Activated T-cell treated with anti-CD3 and anti-CD28 coated beads, Interleukin-2, amount 50 U/mL, for 48 hours (primary cell): ENCODE data around the gene CD52.

ENCODE experiments used
- DNase-seq, 2 experiments: peaks; one replicate each; pipeline ENCODE4 v3.0.0-alpha.2; 2020

CD52 gene

DNA sequence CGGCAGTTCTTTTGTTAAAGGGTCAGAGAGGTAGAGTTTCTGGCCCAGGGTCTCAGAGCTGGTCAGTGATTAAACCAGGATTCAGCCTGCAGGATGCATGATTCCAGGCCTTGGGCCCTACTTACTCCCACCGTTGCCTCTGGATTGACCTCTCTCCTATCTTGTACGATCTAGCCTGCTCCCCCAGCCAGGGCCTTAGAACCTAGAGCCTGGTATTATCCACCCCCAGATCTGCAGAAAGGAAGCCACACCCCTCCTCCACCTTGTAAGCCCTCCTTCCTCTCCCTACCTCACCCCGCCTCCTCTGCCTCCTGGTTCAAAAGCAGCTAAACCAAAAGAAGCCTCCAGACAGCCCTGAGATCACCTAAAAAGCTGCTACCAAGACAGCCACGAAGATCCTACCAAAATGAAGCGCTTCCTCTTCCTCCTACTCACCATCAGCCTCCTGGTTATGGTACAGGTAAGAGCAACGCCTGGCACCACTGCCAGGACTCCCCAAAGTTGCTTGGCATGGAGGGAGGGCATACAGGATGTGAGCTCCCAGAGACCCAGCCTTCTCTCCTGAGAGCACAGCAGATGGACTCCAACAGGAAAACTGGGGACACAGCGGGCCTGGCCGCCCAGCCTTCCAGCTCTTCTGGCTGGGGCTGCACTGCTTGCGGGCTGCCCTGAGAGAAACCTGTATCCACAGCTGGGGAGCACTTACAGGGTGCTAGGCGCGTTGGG is at the start of gene CD52:
Gene CD52, plus strand, starts transcription at position 347 of the 726 bp plus-strand sequence. Its CDS starts 60 bp downstream, at position 407.
- peak; percentile 78 to 79 for DNase-seq

DNA sequence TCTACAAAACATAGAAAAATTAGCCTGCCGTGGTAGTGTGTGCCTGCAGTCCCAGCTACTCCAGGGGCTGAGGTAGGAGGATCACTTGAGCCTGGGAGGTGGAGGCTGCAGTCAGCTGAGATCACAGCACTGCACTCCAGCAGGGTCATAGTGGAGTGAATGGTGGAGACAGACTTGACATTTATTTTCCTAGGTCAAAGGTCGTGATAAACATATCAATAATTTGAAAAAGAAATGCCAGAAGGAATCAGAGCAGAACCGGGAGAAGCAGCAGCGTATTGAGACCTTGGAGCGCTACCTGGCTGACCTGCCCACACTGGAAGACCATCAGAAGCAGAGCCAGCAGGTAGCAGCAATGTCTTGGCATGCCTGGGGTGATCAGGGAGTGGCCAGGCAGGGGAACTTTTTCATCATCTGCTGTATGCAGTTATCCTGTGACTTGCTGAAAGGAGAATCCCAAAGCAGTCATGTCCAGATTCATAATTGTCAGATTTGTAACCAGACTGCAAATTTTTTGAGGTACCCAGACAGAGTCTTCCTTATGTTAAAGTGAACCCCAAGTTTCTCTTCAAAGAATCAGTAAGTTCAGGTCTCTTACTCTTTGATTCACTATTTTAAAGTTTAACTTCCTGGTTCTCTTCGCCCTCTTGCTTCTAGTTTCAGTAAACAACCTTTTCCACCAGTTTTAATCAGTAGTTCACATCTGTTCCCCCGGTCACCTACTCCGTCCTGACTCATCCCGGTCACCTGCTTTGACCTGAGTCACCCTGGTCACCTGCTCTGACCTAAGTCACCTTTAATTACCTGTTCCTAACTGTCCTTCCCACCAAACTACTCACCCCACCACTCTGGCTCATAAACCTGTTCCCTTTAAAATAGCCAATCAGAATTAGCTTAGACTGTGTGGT is 49.2 kb upstream of the CD52 start:
- DNase-seq = no peak

DNA sequence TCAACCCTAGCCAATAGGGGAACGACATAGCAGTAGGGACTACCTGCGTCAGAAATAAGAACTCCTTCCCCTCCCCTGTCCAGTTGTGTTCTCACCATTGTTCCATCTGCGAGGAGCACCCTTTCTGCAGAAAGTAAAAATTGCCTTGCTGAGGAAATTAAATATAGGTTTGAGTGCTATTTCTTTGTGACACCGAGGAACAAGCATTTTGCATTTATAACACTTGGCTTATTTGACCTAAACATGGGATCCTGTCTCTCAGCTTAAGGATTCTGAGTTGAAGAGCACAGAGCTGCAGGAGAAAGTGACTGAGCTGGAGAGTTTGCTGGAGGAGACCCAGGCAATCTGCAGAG is 48.6 kb upstream of the CD52 start:
- no peak for DNase-seq

- peak in 1 of 2 experiments; percentile 42 for DNase-seq
Observed at GRCh38 chr1:26274801-26275425, 42.8 kb upstream of the CD52 start.

DNA sequence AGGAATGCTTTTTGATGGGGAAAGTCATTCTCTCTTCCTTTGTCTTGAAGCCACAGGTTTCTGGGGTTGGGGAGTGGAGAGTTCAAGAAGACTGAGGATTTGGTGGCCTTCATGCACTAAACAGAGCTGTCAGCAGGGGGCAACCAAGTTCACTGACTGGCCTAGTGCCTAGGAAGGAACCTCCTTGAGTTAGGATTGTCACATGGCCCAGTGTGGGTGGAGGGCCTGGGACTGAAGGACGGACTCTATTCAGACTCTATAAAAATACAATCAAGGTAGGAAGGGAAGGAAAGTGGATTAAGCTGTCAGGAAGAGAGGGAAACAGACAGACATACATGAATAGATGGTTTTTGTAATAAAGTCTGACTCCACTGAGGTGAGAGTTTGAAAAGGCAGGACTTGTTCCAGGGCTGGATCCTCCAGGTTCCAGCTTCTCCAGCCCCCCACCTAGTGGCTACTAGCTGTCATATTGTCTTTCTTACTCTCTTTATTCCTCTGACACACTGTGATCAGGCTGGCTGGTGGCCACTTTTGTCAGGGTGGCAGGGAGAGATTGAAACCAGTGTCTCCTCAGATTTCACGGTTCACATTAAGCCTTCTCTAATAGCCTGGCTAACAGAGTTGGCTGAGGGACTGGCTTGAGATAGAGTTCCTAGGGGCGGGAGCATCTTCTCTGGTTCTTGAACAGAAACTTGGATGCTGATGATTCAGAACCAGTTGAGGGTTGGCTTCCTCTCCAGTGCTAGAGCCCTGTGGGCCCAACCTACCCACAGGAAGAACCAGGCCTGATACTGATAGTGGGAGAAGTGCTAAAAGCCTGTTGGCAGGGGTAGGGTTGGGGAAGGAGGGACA is 42.0 kb upstream of the CD52 start:
- DNase-seq = peak; percentile 90 to 91

- no peak for DNase-seq
Observed at GRCh38 chr1:26276432-26276838, 41.3 kb upstream of the CD52 start.

GRCh38 chr1:26277261-26277661 is 40.5 kb upstream of the CD52 start:
- peak in 1 of 2 experiments; percentile 19 for DNase-seq

DNA sequence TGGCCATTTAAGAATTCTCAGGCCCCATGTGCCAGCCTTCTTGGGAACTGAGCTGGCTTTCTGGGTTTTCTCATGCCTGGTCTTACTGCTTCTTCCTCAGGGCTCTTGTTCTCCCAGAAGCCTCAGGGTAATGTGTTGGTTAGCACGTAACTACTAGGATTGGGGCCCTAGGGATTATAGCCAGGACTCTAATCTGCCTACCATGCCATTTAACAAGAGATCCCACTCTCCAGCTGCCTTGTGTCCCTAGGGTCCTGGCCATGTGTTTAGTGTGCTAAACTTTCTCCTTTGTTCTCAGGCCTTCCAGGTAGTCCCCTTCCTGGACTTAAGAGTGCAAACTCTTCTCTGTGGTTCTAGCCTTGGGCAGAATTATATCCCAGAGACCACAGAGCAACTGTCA is 40.0 kb upstream of the CD52 start:
- DNase-seq = peak in 1 of 2 experiments; percentile 23

DNA sequence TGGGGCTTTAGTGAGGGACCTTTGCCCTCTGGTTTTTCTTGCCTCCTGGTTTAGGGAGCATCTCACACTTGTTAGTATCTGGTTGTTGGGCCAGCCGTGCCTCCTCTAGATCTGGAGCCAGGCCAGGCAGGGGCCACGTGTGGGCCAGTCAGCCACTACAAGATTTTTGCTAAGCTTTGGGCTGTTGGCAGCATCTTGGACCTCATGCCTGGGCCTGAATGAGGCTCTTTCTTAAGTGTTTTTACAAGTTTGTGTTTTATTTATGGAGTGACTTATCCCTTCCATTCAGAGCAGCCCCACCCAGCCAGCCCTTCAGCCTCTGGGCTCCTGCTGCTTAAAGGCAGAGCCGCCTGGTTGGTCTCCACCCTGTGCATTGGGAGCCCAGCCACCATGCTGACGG is 39.5 kb upstream of the CD52 start:
- peak; percentile 35 to 42 for DNase-seq

DNA sequence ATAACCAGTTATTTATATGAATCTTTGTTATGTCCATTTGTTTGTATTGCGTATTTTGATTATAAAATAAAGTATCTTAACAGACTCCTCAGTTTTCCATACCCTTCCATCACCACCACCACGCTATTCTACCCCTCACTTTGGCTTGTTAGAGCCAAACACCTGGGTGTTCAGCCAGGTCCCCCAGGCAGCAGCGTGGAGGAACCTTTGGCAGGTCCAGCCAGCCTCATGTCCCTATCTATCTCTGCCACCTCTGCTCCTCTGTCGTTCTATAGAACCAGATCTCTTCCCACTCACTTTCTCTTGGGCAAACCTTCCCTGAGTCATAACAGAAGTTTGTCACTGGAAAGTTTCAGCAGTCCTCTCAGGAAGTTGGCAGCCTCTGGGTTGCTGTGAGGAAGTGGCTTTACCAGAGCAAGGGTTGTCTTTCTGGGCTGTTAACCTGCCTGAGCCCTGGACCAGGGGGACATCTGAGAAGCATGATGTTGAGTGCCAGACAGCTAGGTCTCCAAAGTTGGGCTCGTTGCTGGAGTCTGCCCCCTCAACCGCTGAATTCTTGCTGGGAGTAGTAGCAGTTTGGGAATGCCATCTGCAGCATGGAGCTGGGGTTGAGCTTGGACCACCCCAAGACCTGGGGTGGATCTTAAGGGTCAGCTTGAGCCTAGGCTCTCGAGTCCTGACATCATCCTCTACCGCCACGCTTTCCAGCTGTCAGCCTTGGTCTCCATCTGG is 38.9 kb upstream of the CD52 start:
- DNase-seq = peak; percentile 70 to 72

DNA sequence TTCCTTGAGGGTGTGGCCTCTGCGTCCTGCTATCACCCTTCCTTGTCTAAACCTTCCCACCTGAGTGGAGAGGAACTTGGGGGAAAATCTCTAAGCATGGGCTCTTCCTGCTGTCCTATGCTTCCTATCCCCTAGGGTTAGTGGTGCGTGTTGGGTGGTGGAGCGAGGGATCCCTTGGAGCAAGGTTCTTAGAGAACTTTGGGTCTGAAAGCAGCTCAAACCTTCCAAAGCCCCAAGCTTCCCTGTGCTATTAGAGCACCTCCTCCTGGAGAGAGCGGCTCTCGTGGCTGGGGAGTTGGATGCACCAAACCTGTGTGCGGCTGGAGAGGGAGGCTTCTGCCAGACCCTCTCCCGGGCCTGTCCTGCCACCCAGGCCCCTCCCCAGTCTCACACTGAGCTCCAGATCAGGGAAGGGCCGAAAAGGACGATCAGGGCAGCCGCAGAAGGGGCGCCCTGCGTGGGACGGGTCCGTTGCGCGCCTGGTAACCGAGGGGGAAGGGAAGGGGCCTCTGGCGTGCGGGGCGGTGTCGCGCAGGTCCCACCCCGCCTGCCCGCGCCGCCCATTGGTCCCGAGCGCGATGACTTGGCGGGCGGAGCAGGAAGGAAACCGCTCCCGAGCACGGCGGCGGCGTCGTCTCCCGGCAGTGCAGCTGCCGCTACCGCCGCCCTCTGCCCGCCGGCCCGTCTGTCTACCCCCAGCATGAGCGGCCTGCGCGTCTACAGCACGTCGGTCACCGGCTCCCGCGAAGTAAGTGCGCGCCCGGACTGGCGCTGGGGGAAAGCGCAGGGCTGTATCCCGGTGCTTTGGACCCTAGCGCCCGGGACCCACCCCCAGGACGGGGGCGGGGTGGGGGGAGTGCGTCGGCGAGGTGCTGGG is 38.1 kb upstream of the CD52 start, which contains the start of gene SH3BGRL3:
Gene SH3BGRL3, plus strand, starts transcription at position 631 of the 877 bp plus-strand sequence. Its CDS starts 70 bp downstream, at position 701.
- peak; percentile 88 to 91 for DNase-seq

DNA sequence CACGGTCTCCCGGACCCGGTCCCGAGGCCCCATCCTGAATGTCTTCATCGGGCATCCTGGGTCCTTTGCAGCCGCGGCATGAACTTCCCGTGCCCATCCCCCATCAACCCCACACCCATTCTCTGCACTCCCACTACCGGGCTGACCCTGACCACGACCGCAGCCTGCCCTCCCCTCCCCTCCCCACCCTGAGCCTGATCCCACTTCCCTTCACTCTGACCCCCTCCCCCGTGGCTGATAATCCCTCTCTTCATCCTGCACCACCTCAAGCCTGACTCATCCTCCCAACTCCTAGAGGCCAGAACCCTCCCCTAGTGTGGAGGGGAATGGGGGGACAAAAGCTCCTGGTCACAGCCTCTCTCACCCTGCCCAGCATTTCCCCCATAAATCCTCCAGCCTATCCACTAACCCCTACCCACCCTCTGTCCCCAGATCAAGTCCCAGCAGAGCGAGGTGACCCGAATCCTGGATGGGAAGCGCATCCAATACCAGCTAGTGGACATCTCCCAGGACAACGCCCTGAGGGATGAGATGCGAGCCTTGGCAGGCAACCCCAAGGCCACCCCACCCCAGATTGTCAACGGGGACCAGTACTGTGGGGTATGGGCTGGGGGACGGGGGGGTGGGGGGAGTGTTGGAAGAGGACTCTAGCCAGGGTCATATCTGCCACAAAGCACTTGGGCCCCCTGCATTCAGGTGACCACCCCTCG is 37.3 kb upstream of the CD52 start:
- DNase-seq = peak in 1 of 2 experiments; percentile 30

GRCh38 chr1:26281091-26281958 is 36.4 kb upstream of the CD52 start:
- DNase-seq = peak; percentile 38 to 46

DNA sequence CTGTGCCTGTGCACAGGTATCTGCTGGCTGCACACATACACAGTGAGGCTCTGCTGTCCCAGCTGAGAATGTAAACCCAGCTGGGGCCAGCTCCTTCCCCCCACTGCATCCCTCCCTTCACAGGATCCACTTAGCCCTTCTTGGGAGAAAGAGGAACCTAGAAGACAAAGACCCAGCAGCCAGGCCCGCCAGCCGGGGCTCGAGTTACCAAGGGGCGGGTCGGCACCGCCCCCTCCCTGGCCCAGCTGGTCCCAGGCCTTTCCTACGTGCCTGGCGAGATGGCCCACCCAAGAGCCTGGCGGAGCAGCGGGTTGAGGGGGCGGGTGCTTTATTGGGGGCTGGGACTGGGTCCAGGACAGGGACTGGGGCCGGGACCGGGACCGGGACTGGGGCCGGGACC is 35.8 kb upstream of the CD52 start:
- DNase-seq = peak in 1 of 2 experiments; percentile 26

GRCh38 chr1:26282401-26282918 is 35.3 kb upstream of the CD52 start:
- peak in 1 of 2 experiments; percentile 32 for DNase-seq

GRCh38 chr1:26283279-26283853 is 34.4 kb upstream of the CD52 start:
- peak; percentile 34 to 46 for DNase-seq

DNA sequence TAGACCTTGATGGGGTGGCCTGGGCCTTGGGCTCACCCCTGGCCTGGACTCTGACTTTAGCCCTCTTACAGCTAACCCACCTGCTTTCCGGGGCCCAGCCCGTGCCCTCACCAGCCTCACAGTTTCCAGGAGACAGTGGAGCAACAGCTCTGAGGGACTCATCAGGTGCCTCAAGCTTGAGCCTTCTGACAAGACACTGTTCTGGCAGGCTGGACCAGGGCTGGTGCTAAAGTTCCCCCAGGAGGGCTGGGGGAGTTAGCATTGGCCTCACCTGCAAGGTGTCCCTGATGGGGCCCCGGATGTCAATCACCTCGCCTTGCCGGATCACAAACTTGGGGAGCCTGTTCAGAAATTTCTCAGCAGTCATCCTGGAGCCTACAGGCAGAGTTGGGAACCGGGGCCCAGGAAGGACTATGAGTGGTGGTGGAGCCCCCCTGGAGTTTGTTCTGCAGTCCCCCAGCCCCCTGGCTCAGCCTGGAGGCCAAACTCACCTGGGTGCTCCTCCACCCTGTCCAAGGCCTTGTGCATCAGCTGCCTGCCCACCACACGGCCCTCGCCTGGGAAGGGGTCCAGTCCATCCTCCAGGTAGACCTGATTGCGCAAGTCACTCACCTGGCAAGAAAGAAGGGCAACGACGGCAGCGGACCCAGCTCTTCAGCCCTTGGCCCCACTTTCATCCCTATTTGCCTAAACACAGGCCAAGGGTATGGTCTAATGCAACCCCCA is 33.7 kb upstream of the CD52 start:
- DNase-seq = peak in 1 of 2 experiments; percentile 38
